Peyer's patch (tissue), 4 donors: ENCODE measurements around the gene KCNJ10.

ENCODE experiments used
- CTCF ChIP-seq, 6 experiments: fragments of 450-650 bp in 4 of 6; fragments of 200-600 bp in 2 of 6; sonication (generic) in 1 of 6; IDR thresholded peaks; one replicate each; pipeline ENCODE4 v1.5.1; 2017 to 2019; ENCODE audit warnings: antibody characterized with exemption in 6 of 6, mild to moderate bottlenecking in 3 of 6, moderate library complexity in 1 of 6
- POLR2A ChIP-seq, 2 donors: fragments of 450-650 bp; IDR thresholded peaks; one replicate each; pipeline ENCODE4 v1.5.1; 2017; ENCODE audit warnings: antibody characterized with exemption in 2 of 2, mild to moderate bottlenecking in 2 of 2, moderate library complexity in 2 of 2

GRCh38 chr1:160006312-160006940 is 63.5 kb downstream of the KCNJ10 start:
- TF ChIP-seq CTCF (IDR thresholded peaks at IDR 0.05) (peak; percentile 65 to 86 (median 84)), POLR2A (IDR thresholded peaks at IDR 0.05) (peak in 1 of 2 donors; percentile 12)
